ENCODE results near the gene LDHD.

Gene LDHD

GRCh38 chr16:75079346-75079926 lies 37.1 kb downstream of the LDHD start:
- no peak for DNase-seq

GRCh38 chr16:75078886-75079285 lies 37.7 kb downstream of the LDHD start:
- no peak for DNase-seq

DNA sequence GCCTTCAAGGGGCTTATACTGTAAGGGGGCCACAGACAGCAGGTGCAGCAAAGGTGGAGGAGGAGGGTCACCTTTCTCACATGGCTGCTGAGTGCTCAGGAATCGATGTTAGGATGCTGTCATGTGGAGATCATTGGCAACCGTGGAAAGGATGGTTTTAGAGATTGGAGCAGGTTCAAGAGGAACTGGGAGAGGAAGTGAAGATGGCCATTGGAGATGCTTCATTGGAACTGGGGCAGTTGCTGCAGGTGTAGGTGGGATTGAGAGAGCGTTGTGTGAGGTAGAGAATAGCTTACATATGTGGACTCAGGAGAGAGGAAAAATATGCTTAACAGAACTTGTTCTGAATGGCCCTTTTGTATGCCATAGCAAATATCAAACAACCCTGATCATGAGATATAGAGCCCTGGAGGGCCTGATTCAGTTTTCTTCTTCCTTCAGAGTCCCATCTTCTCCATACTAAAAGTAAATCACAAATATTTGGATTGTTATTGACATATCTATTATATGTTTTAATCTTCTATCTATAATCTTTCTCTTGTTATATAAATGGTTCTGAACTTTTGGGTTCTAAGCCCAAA lies 40.8 kb downstream of the LDHD start:
- DNase-seq = no peak

- no peak for DNase-seq
Observed at GRCh38 chr16:75074920-75075687, 41.5 kb downstream of the LDHD start.

DNA sequence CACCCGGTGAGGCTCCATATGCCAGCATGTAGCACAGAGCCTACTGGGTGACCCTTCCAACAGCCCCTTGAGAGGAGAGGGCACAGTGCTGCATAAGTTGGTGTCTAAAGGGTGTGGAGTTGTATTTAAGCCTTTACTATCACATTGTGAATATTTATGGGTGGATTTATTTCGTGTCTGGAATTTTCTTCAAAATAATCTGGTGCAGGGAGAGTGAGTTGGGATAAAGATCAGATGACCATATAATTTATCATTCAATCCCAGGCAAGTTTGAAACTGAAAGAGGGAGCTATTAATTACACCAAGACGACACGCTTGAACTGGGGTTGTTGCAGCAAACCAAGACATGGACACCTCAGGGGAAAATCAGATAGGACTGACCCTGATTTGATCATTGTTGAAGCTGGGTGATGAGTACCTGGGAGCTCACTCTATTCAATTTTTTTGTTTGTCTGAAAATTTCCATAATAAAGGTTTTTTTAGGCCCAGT lies 42.2 kb downstream of the LDHD start:
- no peak for DNase-seq

DNA sequence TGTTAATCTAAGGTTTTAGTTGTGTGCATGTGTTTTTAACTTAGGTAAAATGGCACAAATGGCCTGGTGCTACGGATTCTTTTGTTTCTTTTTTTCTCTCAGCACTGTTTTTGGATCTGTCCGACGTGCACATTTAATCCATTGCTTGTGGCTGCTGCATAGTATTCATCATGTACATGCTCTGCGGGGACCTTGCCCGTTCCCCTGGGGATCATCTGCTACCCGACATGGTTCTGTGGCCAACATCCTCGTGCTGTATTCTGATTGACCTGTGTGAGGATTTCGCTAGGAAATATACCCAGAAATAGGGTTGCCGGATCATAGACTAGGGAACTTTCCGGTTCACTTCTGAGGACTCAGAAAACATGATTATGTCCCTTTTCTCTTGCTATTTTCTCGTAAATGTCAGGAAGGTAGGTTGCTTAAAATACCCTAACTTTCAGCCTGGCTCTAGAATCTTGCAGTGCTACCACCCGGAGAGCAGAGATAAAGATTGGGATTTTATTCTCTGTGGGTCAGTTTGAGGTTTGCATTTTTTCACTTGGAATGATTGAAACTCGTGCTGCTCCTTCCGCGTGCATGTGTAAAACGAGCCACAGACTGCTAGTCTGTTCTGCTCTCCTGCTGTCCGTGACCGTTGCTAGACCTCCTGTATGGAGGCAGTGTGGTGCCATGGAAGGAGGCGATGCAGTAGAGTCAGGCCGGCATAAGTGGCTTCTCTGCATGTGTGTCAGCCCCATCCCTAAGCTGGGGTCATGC lies 42.9 kb downstream of the LDHD start:
- no peak for DNase-seq

DNA sequence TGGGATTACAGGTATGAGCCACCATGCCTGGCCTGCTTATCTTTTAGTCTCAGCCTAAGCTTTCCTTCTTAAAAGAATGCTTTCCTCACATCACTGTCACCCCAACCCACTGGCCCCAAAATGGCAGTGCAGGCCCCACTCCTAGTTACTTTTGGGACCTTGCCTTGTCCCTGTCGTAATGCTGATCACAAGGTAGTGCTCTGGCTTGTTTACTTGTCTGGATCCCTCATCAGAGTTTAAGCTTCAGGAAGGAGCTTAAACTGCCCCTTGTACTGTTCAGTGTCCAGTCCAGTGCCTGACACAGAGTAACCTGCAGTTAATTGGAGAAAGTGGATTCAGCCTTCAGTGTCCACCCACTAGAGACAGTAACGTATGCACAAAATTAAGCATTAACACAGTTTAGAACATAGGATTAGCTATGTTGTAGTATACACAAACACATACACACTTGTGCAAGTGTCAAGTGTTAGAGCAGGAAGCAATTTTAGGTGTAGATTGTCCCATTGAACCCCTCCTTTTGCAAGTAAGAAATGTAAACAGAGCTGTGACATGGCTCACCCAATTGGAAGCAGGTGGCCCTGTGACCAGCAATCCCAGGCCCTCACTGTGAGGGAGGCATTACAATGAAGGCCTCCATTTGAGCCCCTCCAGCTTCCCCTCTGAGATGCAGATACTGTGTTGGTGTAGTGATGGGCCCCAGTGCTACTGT lies 44.2 kb downstream of the LDHD start:
- no peak for DNase-seq

DNA sequence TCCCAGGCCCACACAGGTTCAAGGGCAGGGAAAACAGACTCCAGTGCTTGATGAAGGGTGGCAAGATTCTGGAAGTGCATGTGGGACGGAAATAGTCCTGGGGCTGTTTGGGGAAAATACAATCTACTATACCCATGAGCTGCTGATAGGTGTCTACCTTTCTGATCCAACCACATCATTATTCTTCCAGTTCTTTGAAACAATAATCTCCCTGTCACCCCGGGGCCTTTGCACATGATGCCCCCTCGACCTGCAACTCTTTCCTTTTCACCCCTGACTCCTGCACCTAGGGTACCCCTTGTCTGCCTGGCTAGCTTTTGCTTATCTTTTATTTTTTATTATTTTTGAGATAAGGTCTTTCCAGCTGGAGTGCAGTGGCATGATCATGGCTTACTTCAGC lies 45.0 kb downstream of the LDHD start:
- no peak for DNase-seq

- DNase-seq = no peak
Observed at GRCh38 chr16:75070012-75070841, 46.4 kb downstream of the LDHD start.

DNA sequence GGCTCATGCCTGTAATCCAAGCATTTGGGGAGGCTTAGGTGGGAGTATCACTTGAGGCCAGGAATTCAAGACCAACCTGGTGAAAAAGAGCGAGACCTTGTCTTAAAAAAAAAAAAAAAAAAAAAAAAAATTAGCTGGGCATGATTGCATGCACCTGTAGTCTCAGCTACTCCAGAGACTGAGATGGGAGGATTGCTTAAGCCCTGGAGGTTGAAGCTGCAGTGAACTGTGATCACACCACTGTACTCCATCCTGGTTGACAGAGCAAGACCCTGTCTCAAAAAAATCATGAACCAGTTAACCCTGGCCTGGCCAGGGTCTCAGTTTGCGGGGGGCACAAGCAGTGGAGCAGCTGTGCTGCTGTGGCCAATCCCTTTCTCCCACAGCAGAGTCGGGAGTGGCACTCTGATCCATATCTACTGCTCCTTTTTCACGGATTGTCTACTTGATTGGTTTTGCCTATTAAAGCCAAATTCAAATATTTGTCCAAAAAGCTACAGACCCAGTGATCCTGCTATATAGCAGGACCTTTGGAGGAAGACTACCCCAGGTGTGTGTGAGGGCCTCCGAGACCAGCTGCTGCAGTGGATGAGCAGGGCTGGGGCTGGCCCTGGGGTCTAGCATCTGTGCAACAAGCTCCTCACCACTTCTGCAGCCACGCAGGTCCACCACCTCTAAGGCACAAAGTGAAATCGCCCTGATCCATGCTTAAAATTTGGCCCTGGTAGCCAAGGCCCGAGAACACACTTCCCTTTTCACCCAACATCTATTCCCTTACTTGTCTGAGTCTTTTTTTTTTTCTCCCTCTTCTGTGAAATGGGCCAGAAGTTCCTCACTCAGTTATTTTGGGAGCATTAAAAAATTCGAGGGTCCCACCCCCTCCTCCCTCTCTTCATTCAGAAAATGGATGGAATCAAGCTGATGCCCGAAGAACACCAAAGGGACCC lies 48.2 kb downstream of the LDHD start:
- no peak for DNase-seq

DNA sequence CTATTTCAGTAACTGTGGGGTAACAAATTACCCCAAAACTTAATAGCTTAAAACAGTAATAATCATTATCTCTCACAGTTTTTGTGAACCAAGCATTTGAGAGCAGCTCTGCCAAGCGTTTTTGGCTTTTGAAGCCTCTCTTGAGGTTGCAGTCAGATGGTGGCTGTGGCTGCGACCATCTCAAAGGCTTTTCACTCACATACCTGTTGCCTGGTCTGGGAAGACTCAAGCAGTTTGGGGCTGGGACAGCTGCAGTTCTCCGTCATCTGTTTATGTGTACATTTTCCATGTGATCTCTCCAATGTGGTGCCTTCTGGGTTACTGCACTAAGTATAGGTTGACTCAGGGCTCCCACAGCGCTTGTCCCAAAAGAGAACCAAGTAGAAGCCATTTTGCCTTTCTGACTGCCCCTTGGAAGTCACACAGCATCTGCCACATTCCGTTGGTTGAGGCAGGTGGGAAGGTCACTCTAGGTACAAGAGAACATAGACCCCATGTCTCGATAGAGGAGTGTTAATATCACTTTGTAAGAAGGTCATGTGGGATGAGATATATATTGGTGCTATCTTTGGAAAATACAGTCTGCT lies 49.6 kb downstream of the LDHD start:
- DNase-seq = no peak

GRCh38 chr16:75065521-75066149 lies 50.9 kb downstream of the LDHD start:
- DNase-seq = no peak

GRCh38 chr16:75065149-75065505 lies 51.5 kb downstream of the LDHD start:
- DNase-seq = no peak

DNA sequence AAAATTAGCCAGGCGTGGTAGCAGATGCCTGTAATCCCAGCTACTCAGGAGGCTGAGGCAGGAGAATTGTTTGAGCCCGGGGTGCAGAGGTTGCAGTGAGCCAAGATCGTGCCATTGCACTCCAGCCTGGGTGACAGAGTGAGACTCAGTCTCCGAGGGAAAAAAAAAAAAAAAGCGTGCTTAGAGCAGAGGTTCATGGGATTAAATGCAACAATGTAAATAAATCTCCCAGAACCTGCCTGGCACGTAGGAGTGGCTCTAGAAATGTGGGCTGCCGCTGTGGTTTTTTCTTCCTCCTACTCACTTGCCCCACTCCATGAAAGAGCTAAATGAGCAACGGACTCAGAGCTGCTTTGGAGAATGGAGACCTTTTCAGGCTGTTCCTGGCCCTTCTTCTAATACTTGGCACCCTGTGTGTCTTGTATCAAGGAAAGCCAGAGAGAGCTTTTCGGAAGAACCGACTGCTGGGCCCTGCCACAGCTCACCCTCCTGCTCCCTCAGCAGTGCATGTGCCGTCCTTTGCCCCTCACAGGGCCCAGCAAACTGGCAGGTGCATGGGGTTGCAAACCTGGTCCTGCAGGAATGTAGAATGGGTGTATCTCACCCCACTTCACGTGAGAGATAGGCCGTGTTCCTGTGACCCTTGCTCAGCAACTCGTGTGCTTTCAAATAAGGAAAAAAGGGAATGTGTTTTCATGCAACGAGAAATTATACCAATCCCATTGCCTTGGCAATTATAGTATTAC lies 52.0 kb downstream of the LDHD start:
- no peak for DNase-seq

DNA sequence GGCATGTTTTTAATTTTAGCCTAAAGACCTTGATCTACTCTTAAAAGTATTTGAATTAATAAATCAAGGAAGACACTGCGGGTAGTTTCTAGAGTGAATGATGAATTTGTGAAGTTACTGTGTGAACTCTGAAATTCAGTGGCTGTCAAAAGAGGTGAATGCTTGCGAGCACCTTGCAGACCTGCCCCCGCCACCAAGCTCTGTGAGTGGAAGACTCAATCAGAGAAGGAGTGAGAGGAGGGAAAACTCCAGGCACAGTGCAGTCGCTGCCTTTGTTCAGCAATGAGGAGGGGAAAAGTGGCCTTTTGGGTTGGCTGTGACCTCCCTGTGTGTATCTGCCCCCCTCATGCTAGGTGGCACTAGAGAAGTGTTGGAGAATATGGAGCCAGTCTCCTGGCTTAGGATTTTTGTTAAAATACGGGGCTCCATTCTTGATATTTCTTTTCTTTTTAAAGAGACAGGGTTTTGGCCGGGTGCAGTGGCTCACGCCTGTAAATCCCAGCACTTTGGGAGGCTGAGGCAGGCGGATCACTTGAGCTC lies 53.0 kb downstream of the LDHD start:
- no peak for DNase-seq

DNA sequence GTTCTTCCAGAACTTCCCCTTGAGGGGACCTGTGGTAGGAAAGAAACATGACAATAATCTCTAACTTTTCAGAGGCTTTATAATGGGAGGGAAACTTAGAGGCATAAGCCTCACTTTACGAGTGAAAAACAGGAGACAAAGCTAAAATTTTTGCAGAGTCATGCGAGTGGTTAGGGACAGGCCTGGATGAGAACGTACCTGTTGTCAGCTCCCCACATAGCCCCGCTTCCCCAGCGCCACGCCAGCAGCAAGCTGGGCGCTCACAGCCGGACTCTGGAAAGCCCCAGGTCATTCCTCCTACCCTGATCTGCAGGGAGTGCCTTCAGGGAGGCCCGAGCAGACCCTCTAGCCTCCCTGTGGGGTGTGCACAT lies 53.6 kb downstream of the LDHD start:
- no peak for DNase-seq

DNA sequence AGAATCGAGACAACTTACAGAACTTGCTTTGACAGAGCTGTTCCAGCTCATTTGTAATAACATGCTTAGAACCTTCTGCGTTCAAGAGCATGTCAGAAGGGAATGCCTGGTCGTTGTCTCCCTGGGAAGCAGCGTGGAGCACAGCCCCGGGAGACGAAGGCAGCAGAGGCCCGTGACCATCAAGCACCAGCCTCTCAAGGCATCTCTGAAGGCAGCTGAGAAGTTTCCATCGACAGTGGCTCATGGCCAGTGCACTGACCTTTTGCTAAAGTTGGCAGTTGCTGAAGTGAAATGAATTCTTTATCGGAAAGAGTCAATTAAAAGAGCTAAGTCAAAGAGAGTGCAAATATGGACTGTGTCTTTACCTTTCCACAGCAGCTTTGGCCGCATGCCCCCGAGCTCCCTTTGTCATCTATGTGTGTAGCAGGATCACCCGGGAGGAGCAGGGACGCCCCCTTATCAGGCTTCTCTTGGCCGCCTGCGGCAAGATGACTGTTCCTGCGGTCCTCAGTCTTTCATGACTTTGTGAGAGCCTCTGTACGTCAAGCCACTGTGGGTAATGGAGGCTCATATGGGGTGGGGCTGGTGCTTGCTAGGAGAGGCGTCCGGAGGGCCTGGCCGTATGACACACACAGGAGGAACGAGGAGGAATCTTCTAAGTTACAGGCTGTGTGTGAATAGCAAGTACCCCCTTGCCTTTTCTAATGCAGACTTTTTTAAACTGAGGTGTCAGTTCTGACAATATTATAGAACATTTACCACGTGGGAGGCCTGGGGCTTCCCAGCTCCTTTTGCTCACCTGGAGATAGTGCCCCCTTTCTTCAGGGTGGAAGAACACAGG lies 54.2 kb downstream of the LDHD start:
- DNase-seq = no peak
